IPS-NIHi7 (cell line): ENCODE data around the gene LRRC28.
"Not testable (repeated sequence)": the region's sequence is repeated elsewhere in the genome, so short reads cannot be mapped to it uniquely, and the experiment has no call there.

Source experiments
- DNase-seq: peaks from one replicate; pipeline ENCODE4 v3.0.0; 2012; ENCODE audit warnings: mixed read lengths; ENCODE audit errors: extremely low spot score

The LRRC28 gene

GRCh38 chr15:99396375-99396774 is 145.1 kb downstream of the LRRC28 start:
- no peak for DNase-seq

- no peak for DNase-seq
Measured at GRCh38 chr15:99399061-99399460, 147.8 kb downstream of the LRRC28 start.

GRCh38 chr15:99399618-99400017 is 148.3 kb downstream of the LRRC28 start:
- no peak for DNase-seq

- not testable (repeated sequence) for DNase-seq
Measured at GRCh38 chr15:99401216-99401615, 149.9 kb downstream of the LRRC28 start.

GRCh38 chr15:99402014-99402729 is 150.9 kb downstream of the LRRC28 start:
- DNase-seq: no peak

GRCh38 chr15:99403597-99403996 is 152.3 kb downstream of the LRRC28 start:
- DNase-seq: no peak

- DNase-seq: no peak
Measured at GRCh38 chr15:99404454-99404853, 153.2 kb downstream of the LRRC28 start.

- DNase-seq: no peak
Measured at GRCh38 chr15:99406120-99406519, 154.8 kb downstream of the LRRC28 start.

GRCh38 chr15:99406716-99407487 is 155.6 kb downstream of the LRRC28 start:
- DNase-seq: no peak

GRCh38 chr15:99407716-99408115 is 156.4 kb downstream of the LRRC28 start:
- no peak for DNase-seq

- DNase-seq: no peak
Measured at GRCh38 chr15:99408236-99409096, 157.2 kb downstream of the LRRC28 start.

GRCh38 chr15:99409097-99409473 is 157.8 kb downstream of the LRRC28 start:
- peak; percentile 81 for DNase-seq

- DNase-seq: no peak
Measured at GRCh38 chr15:99409560-99409959, 158.3 kb downstream of the LRRC28 start.

GRCh38 chr15:99410477-99410876 is 159.2 kb downstream of the LRRC28 start:
- DNase-seq: no peak

GRCh38 chr15:99411234-99411633 is 160.0 kb downstream of the LRRC28 start:
- no peak for DNase-seq

- DNase-seq: no peak
Measured at GRCh38 chr15:99412082-99412481, 160.8 kb downstream of the LRRC28 start.

GRCh38 chr15:99412626-99413025 is 161.3 kb downstream of the LRRC28 start:
- no peak for DNase-seq

- no peak for DNase-seq
Measured at GRCh38 chr15:99413955-99414754, 162.9 kb downstream of the LRRC28 start.

- no peak for DNase-seq
Measured at GRCh38 chr15:99414755-99415731, 163.8 kb downstream of the LRRC28 start.
